Bone marrow (tissue), 2 donors: ENCODE results near the gene PLIN5.
"Not testable (repeated sequence)": the region's sequence is repeated elsewhere in the genome, so short reads cannot be mapped to it uniquely, and the experiment has no call there.

Source experiments
- DNase-seq, 2 donors: peaks; one replicate each; lab custom pipeline; 2025; lab: John Stamatoyannopoulos, UW

Gene PLIN5

GRCh38 chr19:4542896-4543841, 8.1 kb upstream of the PLIN5 start:
- peak in 1 of 2 donors; percentile 26 for DNase-seq

DNA sequence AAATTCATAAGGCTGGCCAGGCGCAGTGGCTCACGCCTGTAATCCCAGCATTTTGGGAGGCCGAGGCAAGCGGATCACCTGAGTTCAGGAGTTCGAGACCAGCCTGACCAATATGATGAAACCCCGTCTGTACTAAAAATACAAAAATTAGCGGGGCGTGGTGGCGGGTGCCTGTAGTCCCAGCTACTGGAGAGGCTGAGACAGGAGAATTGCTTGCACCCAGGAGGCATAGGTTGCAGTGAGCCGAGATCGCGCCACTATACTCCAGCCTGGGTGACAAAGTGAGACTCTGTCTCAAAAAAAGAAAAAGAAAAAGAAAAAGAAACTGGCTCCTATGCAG, 6.8 kb upstream of the PLIN5 start:
- DNase-seq: not testable (repeated sequence)

DNA sequence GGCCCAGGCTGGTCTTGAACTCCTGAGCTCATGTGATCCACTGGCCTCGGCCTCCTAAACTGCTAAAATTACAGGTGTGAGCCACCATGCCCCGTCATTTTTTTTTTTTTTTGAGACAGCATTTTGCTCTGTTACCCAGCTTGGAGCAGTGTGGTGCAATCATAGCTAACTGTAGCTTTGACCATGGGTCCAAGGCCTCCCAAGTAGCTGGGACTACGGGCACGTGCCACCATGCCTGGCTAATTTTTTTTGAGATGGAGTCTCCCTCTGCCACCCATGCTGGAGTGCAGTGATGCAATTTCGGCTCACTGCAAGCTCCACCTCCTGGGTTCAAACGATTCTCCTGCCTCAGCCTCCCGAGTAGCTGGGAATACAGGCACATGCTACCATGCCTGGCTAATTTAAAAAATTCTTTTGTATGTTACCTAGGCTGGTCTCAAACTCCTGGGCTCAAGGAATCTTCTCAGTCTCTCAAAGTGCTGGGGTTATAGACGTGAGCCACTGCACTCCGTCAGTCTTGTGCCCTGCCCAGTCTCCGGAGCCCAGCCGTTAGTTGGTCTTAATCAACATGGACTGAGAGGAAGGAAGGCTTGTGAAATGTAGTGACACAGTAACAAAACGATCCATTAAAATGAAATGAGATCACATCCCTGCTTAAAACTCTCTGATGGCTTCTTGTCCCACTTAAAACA, 6.2 kb upstream of the PLIN5 start:
- DNase-seq: peak in 1 of 2 donors; percentile 14

DNA sequence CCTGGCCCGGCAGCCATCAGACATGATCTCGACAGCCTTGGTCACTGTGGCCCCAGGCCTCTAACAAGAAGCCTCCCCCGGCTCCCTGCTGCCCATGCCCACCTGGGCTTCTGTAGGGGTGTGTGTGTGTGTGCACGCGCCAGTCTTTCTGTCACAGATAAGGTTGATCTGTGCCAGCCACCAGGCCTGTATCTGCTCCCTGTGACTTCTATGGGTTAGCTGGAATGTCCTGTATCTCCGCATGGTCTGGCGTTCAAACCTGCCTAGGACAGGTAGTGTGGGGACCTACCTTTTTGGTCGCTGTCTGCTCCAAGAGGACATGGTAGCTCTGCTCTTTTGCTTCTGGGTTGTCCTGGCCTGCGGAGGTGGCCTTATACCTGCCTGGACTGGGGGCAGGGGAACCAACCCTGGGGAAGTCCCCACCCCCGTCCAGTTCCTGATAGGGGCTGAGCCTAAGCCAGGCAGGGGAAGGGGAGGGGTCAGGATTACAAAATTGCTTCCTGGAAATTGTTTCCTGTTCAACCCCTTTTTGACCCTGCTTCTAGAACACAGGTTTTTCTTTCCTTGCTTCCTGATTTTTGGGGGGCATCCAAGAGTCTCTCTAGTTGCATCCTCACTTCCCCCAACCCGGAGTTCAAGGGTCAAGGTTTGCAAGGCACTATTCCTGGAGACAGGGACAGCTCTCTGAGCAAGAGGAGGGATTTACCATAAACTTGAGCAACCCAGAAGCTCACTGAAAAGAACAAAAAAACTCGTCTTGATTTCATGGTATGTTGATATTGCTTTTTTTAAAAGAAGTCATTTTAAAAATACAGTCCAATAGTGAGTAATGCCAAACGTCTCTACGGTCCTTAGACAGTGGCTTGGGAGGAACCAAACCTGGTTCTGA, 4.9 kb upstream of the PLIN5 start, which contains the start of gene LRG1:
Gene LRG1 (minus strand): TSS at position 344 of the 889 bp plus-strand sequence. CDS start 23 bp downstream, at position 321.
- DNase-seq: peak in 1 of 2 donors; percentile 48

GRCh38 chr19:4539169-4539692, 4.2 kb upstream of the PLIN5 start:
- no peak for DNase-seq

- DNase-seq: no peak
Measured at GRCh38 chr19:4538601-4538954, 3.6 kb upstream of the PLIN5 start.

- DNase-seq: no peak
Measured at GRCh38 chr19:4537953-4538600, 3.1 kb upstream of the PLIN5 start.

GRCh38 chr19:4536798-4537197, 1.8 kb upstream of the PLIN5 start:
- no peak for DNase-seq

DNA sequence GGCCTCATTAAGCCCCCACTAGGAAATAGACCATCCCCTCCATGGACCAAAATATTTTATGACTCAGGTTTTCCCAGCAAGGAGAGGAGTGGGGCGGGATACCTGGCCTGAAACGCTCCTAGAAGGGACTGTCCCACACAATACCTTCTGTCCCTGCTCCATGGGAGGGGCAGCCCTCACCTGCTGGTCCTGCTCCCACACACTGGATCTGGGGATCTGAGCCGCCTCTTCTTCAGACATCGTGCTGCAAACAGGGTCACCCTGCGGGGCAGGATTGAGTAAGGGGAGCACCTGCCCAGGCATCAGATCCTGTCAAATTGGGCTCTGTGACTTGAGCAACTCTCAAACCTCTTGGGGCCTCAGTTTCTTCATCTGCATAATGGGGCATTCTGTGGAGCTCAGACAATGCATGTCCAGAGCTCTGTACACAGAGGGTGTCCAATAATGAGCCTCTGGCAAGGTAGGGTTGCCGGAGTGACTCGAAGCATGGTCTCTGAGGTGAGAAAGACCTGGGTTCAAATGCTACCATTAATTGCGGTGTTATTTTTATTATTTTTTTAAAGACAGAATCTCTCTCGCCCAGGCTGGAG, 1.1 kb downstream of the PLIN5 start:
- DNase-seq: no peak

GRCh38 chr19:4533334-4533733, 1.7 kb downstream of the PLIN5 start:
- DNase-seq: no peak

DNA sequence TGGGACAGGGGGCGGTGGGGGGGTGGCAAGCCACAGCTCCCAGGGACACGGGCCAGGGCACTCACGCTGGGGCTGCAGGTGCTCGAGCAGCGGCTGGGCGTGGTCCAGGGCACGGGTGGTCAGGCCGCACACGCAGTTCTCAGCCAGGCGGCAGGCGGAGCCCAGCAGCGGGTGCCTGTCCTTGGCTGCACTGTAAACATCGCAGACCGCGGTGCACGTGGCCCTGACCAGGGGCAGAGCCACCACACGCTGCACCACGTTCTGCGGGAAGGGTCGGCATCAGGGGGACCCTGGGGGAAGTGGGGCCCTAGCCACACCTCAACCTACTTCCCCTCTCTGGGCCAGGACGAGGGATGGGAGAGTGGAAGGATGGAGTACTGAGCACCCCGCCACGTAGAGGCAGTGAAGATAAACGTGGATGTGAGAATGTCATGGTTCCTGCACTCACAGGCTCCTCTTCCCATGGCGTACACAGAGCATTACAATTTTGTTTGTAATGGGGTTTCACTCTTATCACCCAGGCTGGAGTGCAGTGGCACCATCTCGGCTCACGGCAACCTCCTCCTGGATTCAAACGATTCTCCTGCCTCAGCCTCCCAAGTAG, 3.4 kb downstream of the PLIN5 start:
- no peak for DNase-seq

GRCh38 chr19:4529924-4530522, 5.0 kb downstream of the PLIN5 start:
- DNase-seq: no peak

GRCh38 chr19:4528843-4529242, 6.2 kb downstream of the PLIN5 start:
- no peak for DNase-seq

DNA sequence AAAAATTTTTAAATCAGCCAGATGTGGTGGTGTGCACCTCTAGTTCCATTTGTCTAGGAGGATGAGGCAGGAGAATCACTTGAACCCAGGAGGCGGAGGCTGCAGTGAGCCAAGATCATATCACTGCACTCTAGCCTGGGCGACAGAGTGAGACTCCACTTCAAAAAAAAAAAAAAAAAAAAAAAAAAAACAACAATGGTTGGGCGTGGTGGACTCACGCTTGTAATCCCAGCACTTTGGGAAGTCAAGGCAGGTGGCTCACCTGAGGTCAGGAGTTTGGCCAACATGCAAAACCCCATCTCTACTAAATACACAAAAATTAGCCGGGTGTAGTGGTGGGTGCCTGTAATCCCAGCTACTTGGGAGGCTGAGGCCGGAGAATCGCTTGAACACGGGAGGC, 7.6 kb downstream of the PLIN5 start:
- not testable (repeated sequence) for DNase-seq

DNA sequence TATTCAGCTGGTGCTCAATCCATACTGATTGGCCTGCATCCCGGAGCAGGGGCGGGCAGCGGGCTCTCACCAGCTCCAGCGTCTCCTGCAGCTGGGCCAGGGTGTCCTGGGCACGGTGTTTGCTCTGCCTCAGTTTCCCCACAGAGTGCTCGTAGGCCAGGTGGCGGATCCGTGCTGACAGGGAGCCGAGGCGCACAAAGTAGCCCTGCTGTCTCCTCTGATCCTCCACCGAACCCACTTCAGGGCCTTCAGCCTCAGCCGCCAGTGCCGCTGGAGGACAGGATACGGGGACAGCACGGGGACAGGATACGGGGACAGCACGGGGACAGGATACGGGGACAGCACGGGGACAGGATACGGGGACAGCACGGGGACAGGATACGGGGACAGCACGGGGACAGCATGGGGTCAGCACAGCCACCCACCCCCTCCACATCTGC, 9.4 kb downstream of the PLIN5 start:
- no peak for DNase-seq

GRCh38 chr19:4524808-4525562, 10.0 kb downstream of the PLIN5 start:
- peak in 1 of 2 donors; percentile 25 for DNase-seq

GRCh38 chr19:4523306-4524110, 11.5 kb downstream of the PLIN5 start:
- peak in 1 of 2 donors; percentile 13 for DNase-seq

DNA sequence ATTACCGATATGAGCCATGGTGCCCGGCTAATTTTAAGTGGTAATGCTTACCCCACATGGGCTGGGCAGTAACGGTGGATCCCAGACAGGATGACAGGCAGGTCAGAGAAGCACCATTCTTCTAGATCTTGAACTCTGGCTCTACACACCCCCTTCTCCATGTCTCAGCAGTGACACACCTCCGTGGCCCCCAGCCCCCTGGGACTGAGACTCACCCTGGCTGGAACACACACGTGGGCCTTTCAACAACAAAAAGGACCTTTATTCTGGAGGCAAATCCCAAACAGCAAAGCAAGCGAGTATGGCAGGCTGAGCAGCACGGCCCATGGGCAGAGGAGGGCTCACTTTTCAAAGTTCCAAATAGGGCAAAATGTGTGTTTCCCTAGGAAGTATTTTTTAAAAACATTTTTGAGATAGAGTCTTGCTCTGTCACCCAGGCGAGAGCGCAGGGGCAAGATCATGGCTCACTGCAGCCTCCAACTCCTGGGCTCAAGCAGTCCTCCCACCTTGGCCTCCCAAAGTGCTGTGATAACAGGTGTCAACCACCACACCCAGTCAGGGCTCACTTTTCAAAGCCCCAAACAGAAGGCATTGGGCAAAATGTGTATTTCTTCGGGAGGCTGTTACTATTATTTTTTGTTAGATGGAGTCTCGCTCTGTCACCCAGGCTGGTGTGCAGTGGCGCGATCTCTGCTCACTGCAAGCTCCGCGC, 12.6 kb downstream of the PLIN5 start:
- no peak for DNase-seq
